GM21529 (cell line): ENCODE results near the gene IRF1.
"Not testable (repeated sequence)": the region's sequence is repeated elsewhere in the genome, so short reads cannot be mapped to it uniquely, and the experiment has no call there.

Source experiments
- ATAC-seq: cut with Tn5 transposase; IDR thresholded peaks from one replicate; pipeline ENCODE4 v1.9.1; 2021; ENCODE audit not compliant: unreplicated experiment

The IRF1 gene

DNA sequence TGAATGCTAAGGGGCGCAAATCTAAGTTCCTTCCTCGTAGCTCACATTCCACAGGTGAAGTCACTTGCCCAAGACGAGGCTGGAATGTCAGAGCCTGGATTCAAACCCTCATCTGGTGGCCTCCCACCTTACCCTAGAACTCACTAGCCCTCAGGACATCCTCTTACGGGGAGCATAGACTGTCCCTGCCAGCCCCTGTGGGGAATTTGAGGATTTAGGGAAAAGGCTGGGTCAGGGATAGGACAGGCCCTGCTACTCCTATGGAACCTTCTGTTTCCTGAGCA, 45.0 kb downstream of the IRF1 start:
- ATAC-seq: no peak

DNA sequence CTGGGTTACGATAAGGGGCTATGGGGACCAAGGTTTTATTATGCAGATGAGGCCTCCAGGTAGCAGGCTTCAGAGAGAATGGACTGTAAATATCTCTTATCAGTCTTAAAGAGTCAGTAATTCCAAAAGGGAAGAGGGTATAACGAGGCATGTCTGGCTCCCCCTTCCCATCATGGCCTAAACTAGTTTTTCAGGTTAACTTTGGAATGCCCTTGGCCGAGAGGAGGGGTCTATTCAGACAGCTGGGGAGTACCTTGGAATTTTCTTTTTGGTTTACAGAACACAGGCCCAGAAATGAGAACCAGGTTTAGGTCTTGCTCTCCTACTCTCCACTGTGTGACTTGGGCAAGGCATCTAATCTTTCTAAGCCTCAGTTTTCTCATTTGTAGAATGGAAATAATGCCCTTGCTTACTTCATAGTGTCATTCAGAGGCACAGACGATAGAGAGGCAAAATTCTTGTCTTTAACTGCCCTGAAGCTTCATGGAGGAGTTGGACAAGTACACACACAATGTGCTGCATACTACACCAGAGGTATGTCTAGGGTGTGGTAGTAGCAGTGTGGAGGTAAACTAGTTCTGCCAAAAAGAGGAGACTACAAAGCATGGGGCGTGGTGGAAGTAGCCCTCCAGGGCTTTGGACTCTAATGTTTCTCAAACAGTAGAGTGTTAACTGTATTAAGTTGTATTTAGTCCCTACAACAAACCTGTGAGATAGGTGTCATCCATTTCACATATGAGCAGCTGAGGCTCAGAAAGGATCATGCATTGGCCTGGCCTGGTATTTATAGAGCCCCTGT, 45.5 kb downstream of the IRF1 start:
- no peak for ATAC-seq

DNA sequence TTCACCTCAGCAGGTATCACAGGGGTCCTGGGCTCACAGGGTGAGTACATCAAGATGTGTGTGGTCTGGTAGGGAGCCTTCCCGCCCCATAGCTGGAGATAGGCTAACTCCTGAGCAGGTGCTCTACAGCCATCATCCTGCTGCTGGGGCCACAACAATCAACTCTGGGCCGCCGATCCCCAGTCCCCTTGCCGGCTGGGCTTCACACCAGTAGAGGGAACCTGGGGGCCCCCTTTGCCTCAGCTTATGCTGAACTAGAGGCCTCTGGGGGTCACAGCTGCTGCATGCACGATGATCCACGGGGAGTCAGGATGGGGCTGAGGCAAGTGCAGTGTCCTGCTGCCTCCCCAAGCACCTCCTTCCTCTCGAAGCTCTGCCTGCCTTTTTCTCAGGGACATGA, 46.5 kb downstream of the IRF1 start:
- ATAC-seq: no peak

DNA sequence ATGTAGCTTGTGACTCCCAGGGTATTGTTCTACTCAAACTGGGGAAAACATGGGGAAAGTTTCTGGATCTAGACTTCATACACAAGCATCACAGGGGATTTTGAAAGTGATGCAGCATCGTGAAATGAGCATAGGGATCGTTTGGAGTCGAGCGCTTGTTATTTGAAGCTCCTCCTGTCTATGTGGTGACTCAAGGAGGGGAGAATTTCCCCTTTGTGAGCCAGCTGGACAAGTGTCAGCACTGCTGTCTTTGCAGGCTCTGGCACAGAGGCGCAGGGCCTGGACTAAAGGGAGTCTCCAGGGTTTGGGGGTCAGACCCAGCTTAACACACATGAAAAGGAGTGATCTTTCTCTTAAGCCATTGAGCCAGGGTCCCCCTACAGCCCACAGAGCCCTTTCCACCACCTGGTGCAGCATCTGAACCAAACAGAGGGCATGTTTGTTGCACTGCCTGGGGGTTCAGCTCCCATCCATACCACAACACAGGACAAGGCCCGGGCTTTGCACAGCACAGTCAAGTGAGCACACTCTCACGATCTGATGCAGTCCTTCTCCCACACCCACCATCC, 51.0 kb downstream of the IRF1 start:
- no peak for ATAC-seq

DNA sequence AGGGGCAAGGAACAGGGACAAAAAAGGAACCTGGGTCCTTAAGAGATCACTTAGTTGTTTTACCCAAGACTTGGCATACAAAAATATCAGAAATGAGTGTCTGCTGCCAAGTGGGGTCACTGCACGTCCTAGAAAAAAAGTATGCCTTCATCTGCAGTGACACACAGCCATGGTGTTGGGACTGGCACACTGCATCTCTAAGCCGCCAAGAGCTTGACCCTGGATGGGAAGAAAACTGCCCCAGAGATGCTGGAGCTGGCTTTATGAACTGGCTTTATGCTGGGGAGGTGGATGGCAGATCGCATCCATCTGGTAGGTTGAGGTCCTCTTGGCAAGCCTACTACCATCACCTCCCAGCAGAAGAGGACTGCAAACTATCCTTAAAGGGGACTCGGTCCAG, 51.7 kb downstream of the IRF1 start:
- ATAC-seq: no peak

DNA sequence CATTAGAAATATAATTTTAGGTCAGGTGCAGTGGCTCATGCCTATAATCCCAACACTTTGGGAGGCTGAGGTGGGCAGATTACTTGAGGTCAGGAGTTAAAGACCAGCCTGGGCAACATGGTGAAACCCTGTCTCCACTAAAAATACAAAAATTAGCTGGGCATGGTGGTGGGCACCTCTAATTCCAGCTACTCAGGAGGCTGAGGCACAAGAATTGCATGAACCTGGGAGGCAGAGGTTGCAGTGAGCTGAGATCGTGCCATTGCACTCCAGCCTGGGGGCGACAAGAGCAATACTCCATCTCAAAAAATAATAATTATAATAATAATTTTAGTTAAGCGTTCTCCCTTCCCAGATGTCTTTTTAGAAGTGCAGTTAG, 52.3 kb downstream of the IRF1 start:
- not testable (repeated sequence) for ATAC-seq

DNA sequence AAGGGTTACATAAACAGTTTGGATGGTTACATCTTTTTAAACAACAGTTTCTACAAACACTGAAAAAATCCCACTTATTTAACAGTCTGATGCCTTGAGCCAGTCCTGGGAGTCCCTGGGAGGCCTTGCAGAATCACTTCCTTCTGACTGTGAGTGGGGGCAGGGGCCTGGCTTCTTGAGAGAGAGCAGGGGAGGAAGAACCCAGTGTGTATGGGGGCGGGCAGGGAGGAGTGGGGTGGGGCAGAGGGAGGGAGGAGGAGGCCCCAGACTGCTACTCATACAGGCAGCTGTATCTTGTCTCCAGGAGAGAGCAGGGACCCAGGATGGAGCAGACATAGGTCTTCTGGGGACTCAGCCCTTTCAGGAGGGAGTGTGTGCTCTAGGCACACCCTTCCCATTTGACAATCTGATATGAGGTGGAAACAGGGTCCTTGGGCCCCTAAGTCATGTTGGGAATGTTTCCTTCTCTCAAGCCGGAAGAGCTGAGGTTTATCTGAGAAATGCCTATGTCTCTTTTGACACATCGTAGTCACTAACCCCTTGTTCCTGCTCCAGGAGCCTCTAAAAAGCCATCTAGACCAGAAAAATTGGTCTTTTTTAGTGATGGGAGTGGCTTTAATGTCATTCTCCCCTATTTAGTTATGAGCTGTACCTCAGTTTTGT, 52.8 kb downstream of the IRF1 start:
- ATAC-seq: peak; percentile 92

DNA sequence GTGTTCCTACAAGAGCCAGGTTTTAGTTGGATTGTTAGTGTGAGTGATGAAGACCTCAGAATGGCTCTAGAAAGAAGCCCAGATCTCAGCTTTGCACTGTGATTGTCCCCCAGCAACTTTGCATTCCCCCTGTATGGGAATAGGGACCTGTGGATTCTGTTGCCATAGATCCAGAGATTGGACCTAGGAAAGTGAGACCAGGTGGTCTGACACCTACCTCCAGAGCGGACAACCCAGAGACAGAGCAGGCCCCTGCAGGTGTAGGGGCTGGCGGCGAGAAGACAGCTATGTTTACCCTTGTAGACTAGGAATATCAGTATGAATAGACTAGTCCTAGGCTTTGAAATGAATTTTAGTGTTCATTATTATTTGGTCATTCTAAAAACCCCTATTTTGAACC, 53.6 kb downstream of the IRF1 start:
- ATAC-seq: no peak

DNA sequence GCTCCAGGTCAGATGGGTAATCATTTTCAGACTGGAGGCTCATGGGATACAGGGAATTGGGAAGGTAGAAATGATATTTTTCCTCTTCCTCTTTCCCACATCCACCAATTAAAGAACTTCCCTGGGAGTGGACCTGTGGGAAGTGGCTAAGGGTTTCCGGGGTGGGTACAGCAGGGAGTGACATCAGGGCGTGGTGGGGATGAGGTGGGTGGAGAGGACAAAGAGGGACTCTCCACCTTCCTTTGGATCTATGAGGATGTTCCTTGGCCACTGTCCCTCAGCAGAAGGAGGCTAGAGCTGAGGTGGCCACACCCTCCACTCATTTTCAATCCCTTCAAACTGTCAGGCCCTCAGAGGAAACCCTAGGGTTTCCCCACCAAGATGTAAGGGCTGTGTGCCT, 54.7 kb downstream of the IRF1 start:
- no peak for ATAC-seq

DNA sequence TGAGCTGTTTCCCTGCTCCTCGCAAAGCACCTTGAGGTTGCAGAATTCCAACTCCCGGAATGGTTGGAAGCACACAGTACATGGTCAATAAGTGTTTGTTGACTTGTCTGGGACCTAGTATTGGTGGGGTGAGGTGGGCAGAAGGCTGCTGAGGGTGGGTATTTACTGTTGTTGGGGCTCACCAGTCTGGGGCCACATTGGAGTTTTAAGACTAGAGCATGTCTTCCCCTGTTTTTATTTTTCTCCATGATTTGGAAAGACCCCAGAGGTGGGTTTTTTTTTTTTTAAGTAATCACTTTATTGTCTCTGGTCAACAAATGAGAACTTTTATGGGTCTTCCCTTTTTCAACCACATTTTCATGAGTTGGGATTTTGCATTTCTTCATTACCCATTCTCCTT, 55.1 kb downstream of the IRF1 start:
- ATAC-seq: no peak

DNA sequence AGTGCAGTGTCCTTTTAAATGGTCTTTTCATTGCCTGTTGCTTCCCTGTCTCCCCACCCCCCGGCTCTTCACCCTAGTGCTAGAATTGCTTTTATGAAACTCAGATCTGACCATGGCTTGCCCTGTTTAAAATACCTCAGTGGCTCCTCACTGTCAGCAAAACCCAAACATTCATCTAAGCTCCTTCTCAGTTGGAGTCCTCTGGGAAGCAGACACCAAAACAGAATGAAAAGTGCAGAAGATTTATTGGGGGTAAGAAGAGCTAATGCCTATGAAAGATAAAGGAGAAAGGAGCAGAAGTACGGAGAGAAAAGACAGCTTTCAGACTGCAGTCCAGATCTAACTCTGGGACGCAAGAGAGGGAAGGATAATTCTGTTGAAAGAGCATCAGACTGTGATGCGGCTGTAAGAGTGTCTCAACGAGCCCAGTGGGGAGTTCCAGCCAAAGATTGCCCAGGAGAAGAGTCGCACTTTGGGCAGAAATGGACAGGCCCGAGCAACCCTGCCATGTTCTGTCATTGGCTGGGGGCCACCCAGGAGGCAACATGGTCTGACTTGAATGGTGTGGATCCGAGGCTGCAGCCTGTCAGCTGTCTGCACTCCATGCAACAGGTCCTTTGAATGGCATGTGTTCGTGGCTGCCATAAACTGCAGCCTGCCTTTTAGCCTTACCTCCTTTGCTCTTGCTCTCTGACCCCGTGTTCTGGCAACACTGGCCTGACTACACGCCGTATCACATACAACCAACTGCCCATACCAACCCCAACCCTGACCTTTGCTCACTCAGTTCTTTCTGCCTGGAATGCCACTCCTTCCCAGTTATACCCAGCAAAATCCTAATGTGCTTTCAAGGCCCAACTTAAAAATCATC, 55.9 kb downstream of the IRF1 start:
- no peak for ATAC-seq

DNA sequence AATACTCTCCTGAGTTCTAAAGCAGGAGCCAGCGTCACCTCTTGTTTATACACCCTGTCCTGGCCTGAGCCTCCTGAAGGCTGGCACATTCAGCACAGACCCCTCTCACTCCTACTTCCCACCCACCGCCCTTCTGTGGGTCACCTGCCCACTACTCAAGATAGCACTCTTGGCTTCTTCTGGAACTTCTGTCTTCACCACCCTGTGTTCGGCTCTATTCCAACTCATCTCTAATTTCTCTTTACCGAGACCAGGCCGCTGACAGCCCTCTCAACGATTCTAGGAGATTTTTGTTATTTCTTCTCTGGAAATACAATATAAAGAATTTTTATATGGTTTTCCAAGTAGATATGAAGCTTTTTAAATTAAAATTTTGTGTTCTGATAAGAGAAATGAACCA, 57.4 kb downstream of the IRF1 start:
- no peak for ATAC-seq

DNA sequence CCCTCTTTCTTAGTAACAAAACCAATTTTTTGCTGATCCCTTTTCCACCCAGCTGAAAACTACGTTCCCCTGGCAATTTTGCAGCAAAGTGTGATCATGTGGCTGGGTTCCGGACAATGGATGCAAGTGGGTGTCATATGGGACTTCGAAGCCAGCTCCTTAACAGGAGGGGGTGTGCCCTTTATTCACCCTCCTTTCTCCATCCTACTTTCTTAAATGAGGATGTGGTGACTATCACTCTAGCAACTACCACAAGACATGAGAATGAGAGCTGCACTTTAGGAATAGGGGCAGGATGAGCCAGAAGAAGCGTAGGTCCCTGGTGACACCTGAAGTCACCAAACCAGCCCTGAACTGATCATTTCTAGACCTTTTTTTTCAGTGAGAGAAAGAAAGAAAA, 58.9 kb downstream of the IRF1 start:
- no peak for ATAC-seq
